ACHN (cell line): Measurements from ENCODE around the gene SOX8.
A peak's percentile ranks its signal among the peaks of the same experiment; 100 is the strongest.

Experiments
- DNase-seq: peaks from one replicate; pipeline ENCODE4 v3.0.0-alpha.2; 2015
- in situ Hi-C: cut with HindIII; loops from 2 replicates; pipeline ENCODE4 v1.10.0; 2017; ENCODE audit warnings: low sequenced_read_pairs, low pct_ligation_motif_present, low pct_unique_long_range_greater_than_20kb

SOX8 gene

GRCh38 chr16:996681-997080, 15.1 kb downstream of the SOX8 start:
- DNase-seq, result no peak
- in situ Hi-C loops, result loop anchor here (25.0 kb wide), 1 partner anchor 159 kb away; no protein-coding TSS in a partner anchor

GRCh38 chr16:997440-998051, 16.0 kb downstream of the SOX8 start:
- peak; percentile 57 for DNase-seq
- in situ Hi-C loops, result loop anchor here (25.0 kb wide), 1 partner anchor 160 kb away; no protein-coding TSS in a partner anchor

- in situ Hi-C loops, result loop anchor here (25.0 kb wide), 1 partner anchor 161 kb away; no protein-coding TSS in a partner anchor
- DNase-seq, result no peak
These were observed 16.6 kb downstream of the SOX8 start for GRCh38 chr16:998211-998610.

- in situ Hi-C loops, result loop anchor here (25.0 kb wide), 1 partner anchor 161 kb away; no protein-coding TSS in a partner anchor
- no peak for DNase-seq
These were observed 17.0 kb downstream of the SOX8 start for GRCh38 chr16:998615-999014.

- in situ Hi-C loops, result loop anchor here (25.0 kb wide), 1 partner anchor 162 kb away; no protein-coding TSS in a partner anchor
- DNase-seq, result no peak
These were observed 18.1 kb downstream of the SOX8 start for GRCh38 chr16:999677-1000076.

- in situ Hi-C loops, result no loop called here
- DNase-seq, result no peak
These were observed 19.0 kb downstream of the SOX8 start for GRCh38 chr16:1000608-1001007.

GRCh38 chr16:1001096-1001495, 19.5 kb downstream of the SOX8 start:
- in situ Hi-C loops, result no loop called here

GRCh38 chr16:1002399-1003166, 21.0 kb downstream of the SOX8 start:
- in situ Hi-C loops, result no loop called here
- peak; percentile 99 for DNase-seq

More at GRCh38 chr16:1001096-1001495, 19.5 kb downstream of the SOX8 start:
- DNase-seq, result no peak

GRCh38 chr16:1003391-1004347, 22.1 kb downstream of the SOX8 start:
- DNase-seq, result peak; percentile 48
- in situ Hi-C loops, result no loop called here

GRCh38 chr16:1005286-1005685, 23.7 kb downstream of the SOX8 start:
- DNase-seq, result no peak
- in situ Hi-C loops, result no loop called here

GRCh38 chr16:1006781-1007180, 25.2 kb downstream of the SOX8 start:
- in situ Hi-C loops, result no loop called here

GRCh38 chr16:1007284-1007850, 25.8 kb downstream of the SOX8 start:
- in situ Hi-C loops, result no loop called here
- DNase-seq, result no peak

More at GRCh38 chr16:1006781-1007180, 25.2 kb downstream of the SOX8 start:
- no peak for DNase-seq

GRCh38 chr16:1008085-1008484, 26.5 kb downstream of the SOX8 start:
- in situ Hi-C loops, result no loop called here
- no peak for DNase-seq

- no peak for DNase-seq
These were observed 28.0 kb downstream of the SOX8 start for GRCh38 chr16:1009358-1010150.

GRCh38 chr16:1010251-1010650, 28.7 kb downstream of the SOX8 start:
- in situ Hi-C loops, result no loop called here

More at GRCh38 chr16:1009358-1010150, 28.0 kb downstream of the SOX8 start:
- in situ Hi-C loops, result no loop called here

GRCh38 chr16:1010815-1011214, 29.2 kb downstream of the SOX8 start:
- DNase-seq, result no peak
- in situ Hi-C loops, result no loop called here

More at GRCh38 chr16:1010251-1010650, 28.7 kb downstream of the SOX8 start:
- no peak for DNase-seq

- in situ Hi-C loops, result no loop called here
These were observed 29.9 kb downstream of the SOX8 start for GRCh38 chr16:1011316-1012082.

More at GRCh38 chr16:1011316-1012082, 29.9 kb downstream of the SOX8 start:
- no peak for DNase-seq
